ENCODE results near the gene ZNF552.

Gene ZNF552

GRCh38 chr19:57776764-57777296 lies 37.9 kb downstream of the ZNF552 start:
- no peak for DNase-seq (ENCODE audit: low spot score)

- DNase-seq (ENCODE audit: low spot score) = no peak
Measured at GRCh38 chr19:57773488-57773887, 41.2 kb downstream of the ZNF552 start.

GRCh38 chr19:57771417-57771816 lies 43.3 kb downstream of the ZNF552 start:
- DNase-seq (ENCODE audit: low spot score) = no peak

GRCh38 chr19:57769345-57770131 lies 45.2 kb downstream of the ZNF552 start, which contains the start of gene ZNF586:
Gene ZNF586 (plus strand): TSS chr19:57769676. CDS start chr19:57769843, 167 bp downstream.
- peak; percentile 91 for DNase-seq (ENCODE audit: low spot score)

GRCh38 chr19:57759096-57759495 lies 55.6 kb downstream of the ZNF552 start:
- DNase-seq (ENCODE audit: low spot score) = no peak

GRCh38 chr19:57757941-57758340 lies 56.8 kb downstream of the ZNF552 start:
- no peak for DNase-seq (ENCODE audit: low spot score)

Measured in hematopoietic multipotent progenitor cell treated with erythropoietin and hydrocortisone succinate and interleukin-3 and kit ligand, for 15 days (in vitro differentiated cells).